Liver (tissue), 9 donors: ENCODE results near the gene VWDE. TPM values are rescaled to one million over a fixed set of nuclear protein-coding genes. Genes with fewer than 3 reads are reported as not detected.

ENCODE experiments used
- DNase-seq: peaks from one replicate; pipeline ENCODE4 v3.0.0-alpha.2; 2017; ENCODE audit warnings: low spot score
- H3K27ac ChIP-seq, 2 donors: one replicate each; pipeline ENCODE4 v1.7.0; 2013; ENCODE audit warnings: inconsistent platforms in 2 of 2, low read length in 2 of 2, control low read depth in 1 of 2, low read depth in 1 of 2, mild to moderate bottlenecking in 1 of 2
- H3K27me3 ChIP-seq, 4 donors: one replicate each; pipeline versions ENCODE4 v1.6.1 to v1.7.0; 2013; ENCODE audit warnings: low read length in 3 of 4, inconsistent platforms in 1 of 4, mild to moderate bottlenecking in 1 of 4, moderate library complexity in 1 of 4; ENCODE audit not compliant: control insufficient read depth in 4 of 4, insufficient read depth in 4 of 4
- H3K36me3 ChIP-seq, 4 donors: one replicate each; pipeline versions ENCODE4 v1.6.1 to v1.7.0; 2013; ENCODE audit warnings: low read length in 3 of 4, mild to moderate bottlenecking in 3 of 4, low read depth in 1 of 4, moderate library complexity in 1 of 4; ENCODE audit not compliant: control insufficient read depth in 4 of 4, insufficient read depth in 3 of 4
- H3K4me1 ChIP-seq, 4 donors: one replicate each; pipeline versions ENCODE4 v1.6.1 to v1.7.0; 2013; ENCODE audit warnings: low read length in 3 of 4, mild to moderate bottlenecking in 3 of 4, moderate library complexity in 1 of 4; ENCODE audit not compliant: control insufficient read depth in 4 of 4, insufficient read depth in 4 of 4
- H3K4me3 ChIP-seq, 3 donors: one replicate each; pipeline versions ENCODE4 v1.6.1 to v1.7.0; 2013; ENCODE audit warnings: low read length in 3 of 3, control low read depth in 1 of 3, low read depth in 1 of 3, mild to moderate bottlenecking in 1 of 3
- H3K9ac ChIP-seq, 2 donors: one replicate each; pipeline ENCODE4 v1.7.0; 2013; ENCODE audit warnings: low read length in 2 of 2, mild to moderate bottlenecking in 2 of 2, moderate library complexity in 2 of 2, control low read depth in 1 of 2, low read depth in 1 of 2
- H3K9me3 ChIP-seq, 4 donors: one replicate each; pipeline versions ENCODE4 v1.6.1 to v1.7.0; 2013; ENCODE audit warnings: low read length in 3 of 4; ENCODE audit not compliant: control insufficient read depth in 4 of 4
- EGR1 ChIP-seq, 2 donors: IDR thresholded peaks; 2 replicates each; pipeline ENCODE4 v1.6.1; 2016 to 2018; ENCODE audit warnings: antibody characterized with exemption in 2 of 2, low read depth in 2 of 2
- FOXA1 ChIP-seq: IDR thresholded peaks from 2 replicates; pipeline ENCODE4 v1.6.1; 2016; ENCODE audit warnings: antibody characterized with exemption
- FOXA2 ChIP-seq: IDR thresholded peaks from 2 replicates; pipeline ENCODE4 v1.6.1; 2016; ENCODE audit warnings: antibody characterized with exemption
- GABPA ChIP-seq, 2 donors: IDR thresholded peaks in 1 of 2; conservative IDR thresholded peaks in 1 of 2; 2 replicates each; pipeline ENCODE4 v1.6.1; 2016; ENCODE audit warnings: antibody characterized with exemption in 2 of 2, mild to moderate bottlenecking in 1 of 2, moderate library complexity in 1 of 2
- HNF4A ChIP-seq, 2 donors: conservative IDR thresholded peaks; 2 replicates each; pipeline ENCODE4 v1.6.1; 2016; ENCODE audit warnings: antibody characterized with exemption in 2 of 2, mild to moderate bottlenecking in 2 of 2
- HNF4G ChIP-seq: IDR thresholded peaks from 2 replicates; pipeline ENCODE4 v1.6.1; 2016; ENCODE audit warnings: antibody characterized with exemption
- JUND ChIP-seq, 2 donors: IDR thresholded peaks; 2 replicates each; pipeline ENCODE4 v1.6.1; 2016; ENCODE audit warnings: antibody characterized with exemption in 2 of 2
- NR2F2 ChIP-seq: IDR thresholded peaks from 2 replicates; pipeline ENCODE4 v1.6.1; 2016; ENCODE audit warnings: antibody characterized with exemption
- RAD21 ChIP-seq, 2 donors: IDR thresholded peaks; 2 replicates each; pipeline ENCODE4 v1.6.1; 2016; ENCODE audit warnings: antibody characterized with exemption in 2 of 2, mild to moderate bottlenecking in 2 of 2
- RXRA ChIP-seq, 2 donors: IDR thresholded peaks; 2 replicates each; pipeline ENCODE4 v1.6.1; 2017 to 2018; ENCODE audit warnings: antibody characterized with exemption in 2 of 2, mild to moderate bottlenecking in 1 of 2
- SP1 ChIP-seq: IDR thresholded peaks from 2 replicates; pipeline ENCODE4 v1.6.1; 2018; ENCODE audit warnings: antibody characterized with exemption, mild to moderate bottlenecking
- TAF1 ChIP-seq: conservative IDR thresholded peaks from 2 replicates; pipeline ENCODE4 v1.6.1; 2016; ENCODE audit warnings: antibody characterized with exemption, mild to moderate bottlenecking
- YY1 ChIP-seq: IDR thresholded peaks from 2 replicates; pipeline ENCODE4 v1.6.1; 2016; ENCODE audit warnings: antibody characterized with exemption, mild to moderate bottlenecking
- polyA plus RNA-seq, 2 donors: library from polyadenylated mRNA; stranded (reverse) in 1 of 2; unstranded in 1 of 2; fragments of 200-250 nt in 1 of 2; fragments of >200 nt in 1 of 2; fragmentation: Nextera tagmentation in 1 of 2; extraction: Ambion mirVana in 1 of 2; gene quantifications; one replicate each; pipeline versions ENCODE4 v1.2.1 to v1.2.3, GENCODE V29; 2013 to 2015
- total RNA-seq, 2 donors: library from RNA; depleted of rRNA; stranded (reverse); fragments of >200 nt; gene quantifications; one replicate each; pipeline ENCODE4 v1.2.3, GENCODE V29; 2014
- TF ChIP-seq, protein P1 (sequence below): IDR thresholded peaks from 2 replicates; pipeline ENCODE4 v1.6.1; 2016; ENCODE audit warnings: antibody characterized with exemption
- TF ChIP-seq, protein P2 (sequence below): IDR thresholded peaks from 2 replicates; pipeline ENCODE4 v1.6.1; 2016; ENCODE audit warnings: antibody characterized with exemption
- TF ChIP-seq, protein P3 (sequence below): IDR thresholded peaks from 2 replicates; pipeline ENCODE4 v1.6.1; 2016; ENCODE audit warnings: antibody characterized with exemption
- TF ChIP-seq, protein P4 (sequence below): IDR thresholded peaks from 2 replicates; pipeline ENCODE4 v1.6.1; 2016; ENCODE audit warnings: antibody characterized with exemption, mild to moderate bottlenecking
- TF ChIP-seq, protein P5 (sequence below): fragments of 150-350 bp; IDR thresholded peaks from 2 replicates; pipeline ENCODE4 v1.5.1; 2017; ENCODE audit warnings: improper control_type of control experiment, low read depth, low read length; ENCODE audit not compliant: missing input control
- donor health status: healthy.
- donor health status: healthy.
- donor health status: healthy.
- donor health status: healthy.
- donor health status: healthy.

Gene VWDE
- total and polyA plus RNA-seq, 4 donors: 0.05 to 0.59 (median 0.12) TPM

DNA sequence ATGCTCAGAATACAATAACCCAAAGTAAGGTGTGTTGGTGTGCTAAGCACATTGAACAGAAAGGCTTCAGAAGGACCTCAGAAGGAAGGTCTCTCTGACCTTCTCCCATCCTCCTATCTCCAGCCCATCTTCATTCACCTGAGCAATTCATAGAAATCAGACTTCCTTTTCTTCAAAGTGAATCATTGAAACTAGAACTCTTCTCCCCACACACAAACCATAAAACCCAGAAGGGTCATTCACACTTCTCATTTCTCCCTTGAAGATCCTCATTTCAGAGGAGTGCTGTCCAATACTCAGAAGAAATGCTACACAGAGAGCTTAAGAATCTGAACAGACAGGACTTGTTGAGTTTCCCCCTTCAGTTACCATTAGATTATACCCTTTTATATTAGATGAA, 89.5 kb downstream of the VWDE start:
- no peak for DNase-seq
- Histone ChIP-seq H3K27me3 (no peaks in the 10 kb centered on the region), H3K4me1 (no peaks in the 10 kb centered on the region), H3K36me3 (no peaks in the 10 kb centered on the region), H3K27ac (no peak overlapping the region), H3K9me3 (no peaks in the 10 kb centered on the region), H3K4me3 (no peak overlapping the region), H3K9ac (no peak overlapping the region)
- TF ChIP-seq EGR1 (IDR thresholded peaks at IDR 0.05; ENCODE audit: low read depth in 2 of 2): no peak
- no peak for TF ChIP-seq RXRA (IDR thresholded peaks at IDR 0.05)
- TF ChIP-seq, protein P1, sequence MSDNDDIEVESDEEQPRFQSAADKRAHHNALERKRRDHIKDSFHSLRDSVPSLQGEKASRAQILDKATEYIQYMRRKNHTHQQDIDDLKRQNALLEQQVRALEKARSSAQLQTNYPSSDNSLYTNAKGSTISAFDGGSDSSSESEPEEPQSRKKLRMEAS: no peak
- TF ChIP-seq TAF1: no peak
- TF ChIP-seq, protein P2, sequence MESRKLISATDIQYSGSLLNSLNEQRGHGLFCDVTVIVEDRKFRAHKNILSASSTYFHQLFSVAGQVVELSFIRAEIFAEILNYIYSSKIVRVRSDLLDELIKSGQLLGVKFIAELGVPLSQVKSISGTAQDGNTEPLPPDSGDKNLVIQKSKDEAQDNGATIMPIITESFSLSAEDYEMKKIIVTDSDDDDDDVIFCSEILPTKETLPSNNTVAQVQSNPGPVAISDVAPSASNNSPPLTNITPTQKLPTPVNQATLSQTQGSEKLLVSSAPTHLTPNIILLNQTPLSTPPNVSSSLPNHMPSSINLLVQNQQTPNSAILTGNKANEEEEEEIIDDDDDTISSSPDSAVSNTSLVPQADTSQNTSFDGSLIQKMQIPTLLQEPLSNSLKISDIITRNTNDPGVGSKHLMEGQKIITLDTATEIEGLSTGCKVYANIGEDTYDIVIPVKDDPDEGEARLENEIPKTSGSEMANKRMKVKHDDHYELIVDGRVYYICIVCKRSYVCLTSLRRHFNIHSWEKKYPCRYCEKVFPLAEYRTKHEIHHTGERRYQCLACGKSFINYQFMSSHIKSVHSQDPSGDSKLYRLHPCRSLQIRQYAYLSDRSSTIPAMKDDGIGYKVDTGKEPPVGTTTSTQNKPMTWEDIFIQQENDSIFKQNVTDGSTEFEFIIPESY: no peak
- no peak for TF ChIP-seq GABPA (IDR thresholded peaks at IDR 0.05 in 1 of 2, conservative IDR thresholded peaks at IDR 0.05 in 1 of 2)
- TF ChIP-seq YY1: no peak
- TF ChIP-seq JUND (IDR thresholded peaks at IDR 0.05): no peak
- TF ChIP-seq FOXA1: no peak
- TF ChIP-seq SP1: no peak
- TF ChIP-seq, protein P3, sequence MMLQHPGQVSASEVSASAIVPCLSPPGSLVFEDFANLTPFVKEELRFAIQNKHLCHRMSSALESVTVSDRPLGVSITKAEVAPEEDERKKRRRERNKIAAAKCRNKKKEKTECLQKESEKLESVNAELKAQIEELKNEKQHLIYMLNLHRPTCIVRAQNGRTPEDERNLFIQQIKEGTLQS: no peak
- TF ChIP-seq, protein P4, sequence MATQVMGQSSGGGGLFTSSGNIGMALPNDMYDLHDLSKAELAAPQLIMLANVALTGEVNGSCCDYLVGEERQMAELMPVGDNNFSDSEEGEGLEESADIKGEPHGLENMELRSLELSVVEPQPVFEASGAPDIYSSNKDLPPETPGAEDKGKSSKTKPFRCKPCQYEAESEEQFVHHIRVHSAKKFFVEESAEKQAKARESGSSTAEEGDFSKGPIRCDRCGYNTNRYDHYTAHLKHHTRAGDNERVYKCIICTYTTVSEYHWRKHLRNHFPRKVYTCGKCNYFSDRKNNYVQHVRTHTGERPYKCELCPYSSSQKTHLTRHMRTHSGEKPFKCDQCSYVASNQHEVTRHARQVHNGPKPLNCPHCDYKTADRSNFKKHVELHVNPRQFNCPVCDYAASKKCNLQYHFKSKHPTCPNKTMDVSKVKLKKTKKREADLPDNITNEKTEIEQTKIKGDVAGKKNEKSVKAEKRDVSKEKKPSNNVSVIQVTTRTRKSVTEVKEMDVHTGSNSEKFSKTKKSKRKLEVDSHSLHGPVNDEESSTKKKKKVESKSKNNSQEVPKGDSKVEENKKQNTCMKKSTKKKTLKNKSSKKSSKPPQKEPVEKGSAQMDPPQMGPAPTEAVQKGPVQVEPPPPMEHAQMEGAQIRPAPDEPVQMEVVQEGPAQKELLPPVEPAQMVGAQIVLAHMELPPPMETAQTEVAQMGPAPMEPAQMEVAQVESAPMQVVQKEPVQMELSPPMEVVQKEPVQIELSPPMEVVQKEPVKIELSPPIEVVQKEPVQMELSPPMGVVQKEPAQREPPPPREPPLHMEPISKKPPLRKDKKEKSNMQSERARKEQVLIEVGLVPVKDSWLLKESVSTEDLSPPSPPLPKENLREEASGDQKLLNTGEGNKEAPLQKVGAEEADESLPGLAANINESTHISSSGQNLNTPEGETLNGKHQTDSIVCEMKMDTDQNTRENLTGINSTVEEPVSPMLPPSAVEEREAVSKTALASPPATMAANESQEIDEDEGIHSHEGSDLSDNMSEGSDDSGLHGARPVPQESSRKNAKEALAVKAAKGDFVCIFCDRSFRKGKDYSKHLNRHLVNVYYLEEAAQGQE: no peak
- TF ChIP-seq HNF4G: no peak
- TF ChIP-seq HNF4A (conservative IDR thresholded peaks at IDR 0.05): no peak
- no peak for TF ChIP-seq FOXA2

DNA sequence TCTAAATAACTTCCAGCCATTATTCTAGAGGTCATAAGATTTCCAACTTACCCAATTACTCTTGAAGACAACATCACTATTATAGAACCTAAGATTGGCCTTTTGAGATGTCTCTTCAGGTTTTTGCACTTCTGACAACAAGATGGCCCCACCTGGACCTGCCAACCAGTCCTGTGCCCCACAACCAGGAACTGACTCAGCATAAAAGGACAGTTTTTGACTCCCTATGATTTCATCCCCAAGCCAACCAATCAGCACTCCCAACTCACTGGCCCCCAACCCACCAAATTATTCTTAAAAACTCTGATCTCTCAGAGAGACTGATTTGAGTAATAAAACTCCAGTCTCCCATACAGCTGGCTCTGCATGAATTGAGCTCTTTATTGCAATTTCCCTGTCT, 98.2 kb downstream of the VWDE start:
- Histone ChIP-seq H3K9ac (no peak overlapping the region), H3K27me3 (no peaks in the 10 kb centered on the region), H3K9me3 (no peaks in the 10 kb centered on the region), H3K4me1 (no peaks in the 10 kb centered on the region), H3K36me3 (no peaks in the 10 kb centered on the region), H3K4me3 (no peak overlapping the region), H3K27ac (no peak overlapping the region)
- no peak for DNase-seq
- no peak for TF ChIP-seq TAF1
- TF ChIP-seq SP1: no peak
- no peak for TF ChIP-seq JUND (IDR thresholded peaks at IDR 0.05)
- TF ChIP-seq, protein P4: no peak
- TF ChIP-seq NR2F2: no peak
- TF ChIP-seq, protein P5, sequence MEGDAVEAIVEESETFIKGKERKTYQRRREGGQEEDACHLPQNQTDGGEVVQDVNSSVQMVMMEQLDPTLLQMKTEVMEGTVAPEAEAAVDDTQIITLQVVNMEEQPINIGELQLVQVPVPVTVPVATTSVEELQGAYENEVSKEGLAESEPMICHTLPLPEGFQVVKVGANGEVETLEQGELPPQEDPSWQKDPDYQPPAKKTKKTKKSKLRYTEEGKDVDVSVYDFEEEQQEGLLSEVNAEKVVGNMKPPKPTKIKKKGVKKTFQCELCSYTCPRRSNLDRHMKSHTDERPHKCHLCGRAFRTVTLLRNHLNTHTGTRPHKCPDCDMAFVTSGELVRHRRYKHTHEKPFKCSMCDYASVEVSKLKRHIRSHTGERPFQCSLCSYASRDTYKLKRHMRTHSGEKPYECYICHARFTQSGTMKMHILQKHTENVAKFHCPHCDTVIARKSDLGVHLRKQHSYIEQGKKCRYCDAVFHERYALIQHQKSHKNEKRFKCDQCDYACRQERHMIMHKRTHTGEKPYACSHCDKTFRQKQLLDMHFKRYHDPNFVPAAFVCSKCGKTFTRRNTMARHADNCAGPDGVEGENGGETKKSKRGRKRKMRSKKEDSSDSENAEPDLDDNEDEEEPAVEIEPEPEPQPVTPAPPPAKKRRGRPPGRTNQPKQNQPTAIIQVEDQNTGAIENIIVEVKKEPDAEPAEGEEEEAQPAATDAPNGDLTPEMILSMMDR: no peak
- TF ChIP-seq EGR1 (IDR thresholded peaks at IDR 0.05; ENCODE audit: low read depth in 2 of 2): no peak
- no peak for TF ChIP-seq RAD21 (IDR thresholded peaks at IDR 0.05)
- TF ChIP-seq HNF4A (conservative IDR thresholded peaks at IDR 0.05): no peak
- no peak for TF ChIP-seq FOXA2
